HuH-7.5 (cell line): ENCODE data around the gene SNX33.
"Not testable (repeated sequence)": the region's sequence is repeated elsewhere in the genome, so short reads cannot be mapped to it uniquely, and the experiment has no call there.

Experiments used
- DNase-seq: peaks from one replicate; pipeline ENCODE4 v3.0.0; 2011; ENCODE audit warnings: low spot score

The SNX33 gene

DNA sequence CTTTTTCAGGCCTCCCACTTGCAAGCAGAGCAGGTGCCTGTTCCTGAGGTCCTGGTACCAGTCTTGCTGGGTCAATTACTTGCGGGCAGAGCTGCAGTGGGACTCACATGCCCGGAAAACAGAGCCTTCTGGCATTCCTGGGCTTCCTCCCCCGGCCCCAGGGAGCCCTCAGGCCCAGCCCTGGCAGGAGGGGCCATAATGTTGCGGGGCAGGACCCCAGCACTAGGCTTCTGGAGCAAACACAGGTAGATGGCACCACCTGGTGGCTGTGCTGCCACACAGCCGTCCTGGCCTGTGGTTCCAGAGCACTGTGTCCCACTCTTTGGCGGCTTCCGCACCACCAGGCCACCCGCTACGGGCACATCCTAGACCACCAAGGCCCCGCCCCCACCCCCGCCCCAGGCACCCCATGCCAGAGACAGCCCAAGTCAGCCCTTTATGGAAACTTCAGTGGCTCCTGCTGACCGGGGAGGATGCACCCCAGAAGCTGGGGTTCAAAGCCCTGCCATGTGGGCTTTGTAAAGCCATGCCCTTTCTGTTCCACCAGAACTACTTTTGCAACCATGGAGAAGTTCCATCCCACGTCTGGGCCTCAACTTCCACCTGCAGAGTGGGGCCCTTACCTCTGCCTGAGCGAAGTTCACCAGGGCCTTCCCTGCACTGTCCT lies 36.1 kb downstream of the SNX33 start:
- DNase-seq, result peak; percentile 98

DNA sequence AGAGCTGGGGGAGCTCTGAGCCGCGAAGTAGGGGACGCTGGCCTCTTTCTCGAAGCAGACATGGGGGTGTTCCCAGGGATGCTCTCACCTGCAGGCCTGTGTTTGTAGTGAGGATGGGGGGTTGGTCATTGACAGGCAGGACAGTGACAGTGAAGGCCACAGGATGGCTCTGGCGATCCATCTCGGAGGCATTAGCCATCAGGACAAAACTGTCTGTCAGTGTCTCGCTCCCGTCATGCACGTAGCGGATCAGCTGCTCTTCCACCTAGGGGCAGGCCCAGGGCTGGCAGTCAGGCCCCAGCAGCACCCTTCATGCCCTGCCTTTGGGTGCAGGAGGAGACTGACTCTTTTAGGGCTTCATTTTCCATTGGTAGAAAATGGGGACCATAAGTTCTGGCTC lies 36.9 kb downstream of the SNX33 start:
- no peak for DNase-seq

DNA sequence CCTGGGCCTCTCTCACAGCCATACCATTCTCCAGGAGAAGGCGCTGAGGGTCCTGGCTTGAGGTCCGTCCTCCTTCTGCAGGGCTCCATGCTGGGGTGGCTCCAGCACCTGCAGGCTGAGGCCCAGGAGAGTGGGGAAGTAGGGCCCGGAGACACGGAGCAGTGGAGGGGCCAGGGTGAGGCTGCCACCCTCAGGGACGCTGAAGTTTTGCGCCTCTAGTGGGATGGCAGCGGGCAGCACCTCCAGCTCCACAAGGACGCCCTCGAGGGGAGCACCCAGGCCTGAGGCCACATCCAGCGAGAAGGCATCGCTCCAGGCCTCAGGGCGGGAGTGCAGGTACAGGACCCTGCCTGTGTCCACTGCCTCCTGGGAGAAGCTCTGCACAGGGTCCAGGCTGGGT lies 37.5 kb downstream of the SNX33 start:
- DNase-seq, result no peak

DNA sequence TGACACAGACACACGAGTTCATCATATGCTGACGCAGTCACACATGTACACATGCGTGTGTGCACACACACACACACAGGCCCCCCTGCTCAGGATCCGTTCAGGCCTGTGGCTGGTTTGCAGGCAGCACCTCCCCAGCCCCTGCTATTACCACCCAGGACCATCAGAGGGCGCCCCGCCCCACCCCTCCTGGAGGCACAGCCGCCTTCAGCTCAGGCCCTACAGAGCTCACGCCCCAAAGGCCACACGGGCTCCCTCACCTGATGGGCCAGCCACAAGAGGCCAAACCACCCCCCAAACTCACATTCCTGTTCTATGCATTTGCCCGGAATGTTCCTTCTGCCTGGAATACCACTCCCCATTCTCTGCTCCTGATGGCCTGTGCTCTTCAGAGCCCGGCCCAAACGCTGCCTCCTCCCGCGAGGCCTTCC lies 38.5 kb downstream of the SNX33 start:
- peak; percentile 91 for DNase-seq

DNA sequence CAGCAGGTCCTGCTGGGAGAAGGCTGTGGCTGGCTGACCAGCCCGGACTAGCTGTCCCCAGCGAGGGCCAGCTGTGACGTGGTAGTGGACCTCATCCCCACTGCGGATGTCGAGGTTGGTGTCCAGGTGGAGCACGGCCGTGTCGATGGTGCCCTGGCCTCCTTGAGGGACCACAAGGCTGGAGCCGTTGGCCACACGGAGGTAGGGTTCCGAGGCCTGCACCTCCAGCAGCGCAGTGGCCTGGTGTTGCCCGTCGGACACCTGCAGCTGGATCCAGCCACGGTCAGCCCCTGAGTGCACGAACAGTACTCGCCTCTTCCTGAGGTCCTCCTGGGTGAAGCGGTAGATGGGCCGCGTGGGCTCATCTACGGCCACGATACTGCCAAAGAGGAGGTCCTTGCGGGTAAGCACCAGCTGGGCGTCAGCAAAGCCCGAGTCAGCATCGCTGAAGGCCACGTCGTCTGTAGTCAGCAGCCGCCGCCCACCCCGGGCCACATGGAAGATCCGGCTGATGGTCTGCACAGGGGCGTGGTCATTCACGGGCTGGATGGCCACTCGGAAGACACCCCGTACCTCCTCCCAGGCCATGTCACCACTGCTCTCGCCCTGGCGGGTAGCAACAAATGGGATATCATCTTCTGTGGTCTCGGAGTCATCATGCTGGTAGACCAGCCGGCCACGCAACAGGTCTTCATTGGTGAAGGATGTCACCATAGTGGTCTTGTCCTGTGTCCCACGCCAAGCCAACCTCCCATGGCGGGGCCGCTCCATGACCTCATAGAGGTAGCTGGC lies 40.0 kb downstream of the SNX33 start:
- no peak for DNase-seq

DNA sequence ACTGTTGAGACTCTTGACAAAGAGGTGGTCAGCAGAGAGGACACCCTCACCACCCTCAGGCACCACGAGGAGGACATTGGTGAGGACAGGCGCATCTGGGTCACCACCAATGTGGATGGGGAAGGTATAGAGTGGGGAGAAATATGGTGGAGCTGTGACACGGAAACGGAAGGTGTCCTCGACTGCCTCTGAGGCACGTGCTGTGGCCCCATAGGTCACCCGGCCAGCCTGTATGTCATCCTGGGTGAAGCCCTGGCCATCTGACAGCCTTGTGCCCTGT lies 40.5 kb downstream of the SNX33 start:
- no peak for DNase-seq

DNA sequence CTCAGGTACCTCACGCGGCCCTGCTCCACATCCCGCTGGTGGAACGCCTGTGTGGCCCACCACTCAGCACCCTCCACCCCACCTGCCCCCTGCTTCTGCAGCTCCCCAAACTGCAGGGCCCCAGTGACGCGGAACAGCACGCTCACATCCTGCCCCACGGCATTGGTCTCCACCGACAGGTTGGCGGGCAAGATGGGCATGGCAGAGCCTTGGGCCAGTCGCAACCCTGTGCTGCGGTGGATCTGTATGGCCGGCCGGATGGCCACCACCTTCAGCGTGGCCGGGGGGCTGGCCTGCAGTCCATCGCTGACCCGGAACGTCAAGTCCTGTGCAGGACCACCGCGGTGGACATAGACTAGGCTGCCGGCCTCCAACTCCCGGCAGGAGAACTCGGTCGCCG lies 41.1 kb downstream of the SNX33 start:
- DNase-seq, result no peak

DNA sequence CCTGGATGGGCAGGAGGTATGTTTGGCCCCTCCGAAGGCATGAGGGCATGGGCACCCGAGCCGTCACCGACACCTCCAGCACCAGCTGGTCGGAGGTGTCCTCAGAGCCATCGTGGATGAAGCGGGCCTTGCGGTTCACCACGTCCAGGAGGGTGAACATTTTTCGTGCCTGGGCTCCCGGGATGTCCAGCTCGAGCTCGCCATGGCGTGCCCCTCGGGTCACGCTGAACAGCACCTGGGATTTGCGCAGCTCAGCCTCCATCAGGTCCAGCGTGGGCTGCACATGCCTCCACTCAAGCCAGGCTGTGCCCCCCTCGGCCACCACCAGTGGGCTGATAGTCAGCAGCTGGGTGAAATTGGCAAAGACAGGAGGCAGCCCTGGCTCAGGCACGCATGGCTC lies 41.7 kb downstream of the SNX33 start:
- not testable (repeated sequence) for DNase-seq

DNA sequence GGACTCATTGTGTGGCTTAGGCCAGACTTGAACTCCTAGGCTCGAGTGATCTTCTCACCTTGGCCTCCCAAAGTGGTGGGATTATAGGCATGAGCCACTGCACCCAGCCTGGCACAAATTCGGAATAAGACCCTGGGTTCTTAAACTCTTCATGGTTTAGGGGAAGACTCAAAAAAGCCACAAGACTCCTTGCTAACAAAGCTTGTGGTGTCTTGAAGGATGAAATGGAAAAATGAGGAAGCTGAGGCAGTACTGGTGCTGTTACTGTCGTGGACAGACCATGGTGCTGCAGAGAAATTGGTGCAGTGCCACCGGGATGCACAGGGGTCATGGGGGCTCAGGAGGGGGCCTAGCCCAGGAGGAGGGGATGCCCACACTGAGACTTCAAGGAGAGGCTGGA lies 44.6 kb downstream of the SNX33 start:
- DNase-seq, result not testable (repeated sequence)

DNA sequence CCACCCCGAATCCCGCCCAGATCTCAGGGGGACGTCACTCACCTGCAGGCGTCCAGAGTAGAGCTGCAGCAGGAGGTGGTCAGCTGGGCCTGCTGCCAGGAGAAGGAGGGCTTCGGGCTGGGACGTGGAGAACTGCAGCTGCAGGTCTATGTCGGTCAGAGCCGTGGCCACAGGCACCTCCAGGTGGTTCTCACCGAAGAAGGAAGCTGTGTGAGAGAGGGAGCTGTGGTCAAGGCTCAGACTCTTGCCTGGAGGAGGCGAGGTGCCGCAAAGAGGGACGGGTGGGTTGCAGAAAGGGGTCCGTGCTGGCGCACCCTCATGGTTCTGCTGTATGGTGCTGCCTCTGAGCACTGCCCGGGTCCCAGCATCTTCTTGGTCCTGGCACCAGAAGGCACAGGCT lies 45.3 kb downstream of the SNX33 start:
- not testable (repeated sequence) for DNase-seq

DNA sequence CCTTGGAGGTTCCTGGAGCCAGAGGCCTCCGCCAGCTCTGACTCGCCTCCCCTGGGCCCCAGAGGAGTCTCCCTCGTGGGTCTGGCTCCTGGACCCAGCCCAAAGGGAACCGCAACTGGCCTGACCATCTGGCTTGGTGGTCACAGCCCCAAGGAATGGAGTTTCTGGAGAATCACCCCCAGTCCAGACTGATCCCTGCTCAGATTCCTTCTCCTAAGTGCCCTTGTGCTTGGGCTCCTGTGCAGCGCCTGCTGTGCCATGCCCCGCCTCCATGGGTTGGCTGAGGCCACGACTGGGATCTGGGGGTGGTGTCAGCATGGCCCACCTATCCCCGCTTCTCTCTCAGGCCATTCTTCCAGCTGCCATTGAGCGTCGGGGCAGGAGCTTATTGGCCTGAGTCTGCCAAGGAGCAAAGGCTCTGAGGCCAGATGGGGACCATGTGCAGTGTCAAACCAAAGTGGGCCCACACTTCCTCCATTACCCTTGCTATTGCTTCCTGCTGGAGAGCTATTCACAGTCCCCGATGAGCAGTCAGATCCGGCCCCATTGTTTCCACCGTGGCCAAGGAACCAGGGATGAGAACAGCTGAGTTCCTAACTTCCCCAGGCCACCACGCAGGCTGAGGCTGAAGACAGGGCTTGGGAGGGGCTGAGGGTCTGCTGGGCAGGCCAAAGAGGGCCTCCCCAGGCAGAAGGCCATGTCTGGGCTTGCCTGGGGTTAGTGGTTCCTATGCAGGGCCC lies 46.0 kb downstream of the SNX33 start:
- DNase-seq, result no peak

DNA sequence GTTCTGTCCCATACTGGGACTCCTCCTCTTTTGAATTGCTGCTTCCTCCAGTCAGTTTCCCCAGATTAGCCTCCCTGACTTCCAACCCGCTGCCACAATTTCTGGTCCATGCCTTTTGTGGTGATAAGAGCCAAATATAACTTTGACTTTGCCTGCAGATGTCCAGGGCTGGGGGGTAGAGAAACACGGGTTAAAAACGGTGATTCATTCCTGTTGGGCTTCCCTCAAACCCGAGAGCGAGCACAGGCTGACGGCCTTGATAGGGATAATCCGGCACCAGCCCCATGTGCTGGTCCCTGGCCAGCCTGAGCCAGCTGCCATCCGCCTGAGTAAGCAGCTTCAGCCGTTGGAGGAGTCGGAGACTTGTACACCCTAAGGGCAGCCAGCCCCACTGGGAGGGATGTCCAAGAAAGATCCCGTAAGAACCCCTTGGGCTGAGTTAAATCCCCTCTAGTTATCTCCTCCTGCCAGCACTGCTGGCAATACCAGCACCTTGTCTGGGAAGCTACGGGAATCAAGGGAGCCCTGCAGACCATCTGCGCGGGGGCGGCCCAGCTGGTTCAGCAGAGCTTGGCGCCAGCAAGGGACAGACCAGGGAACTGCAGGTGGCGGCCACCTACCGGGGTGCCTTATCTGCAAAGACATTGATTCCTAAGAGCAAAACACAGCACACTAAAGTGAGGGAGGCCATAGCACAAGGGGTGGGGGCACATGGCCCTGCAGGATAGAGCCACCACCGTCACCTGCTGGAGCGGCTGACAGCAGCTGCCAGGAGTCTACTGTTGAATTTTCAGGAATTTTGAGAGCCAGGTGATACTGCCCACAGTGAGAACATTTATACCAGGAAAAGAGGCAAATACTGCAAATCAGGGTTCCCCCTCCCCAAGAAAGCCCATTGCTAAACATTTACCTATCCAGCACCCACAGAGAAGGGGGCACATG lies 46.8 kb downstream of the SNX33 start:
- peak; percentile 79 for DNase-seq

DNA sequence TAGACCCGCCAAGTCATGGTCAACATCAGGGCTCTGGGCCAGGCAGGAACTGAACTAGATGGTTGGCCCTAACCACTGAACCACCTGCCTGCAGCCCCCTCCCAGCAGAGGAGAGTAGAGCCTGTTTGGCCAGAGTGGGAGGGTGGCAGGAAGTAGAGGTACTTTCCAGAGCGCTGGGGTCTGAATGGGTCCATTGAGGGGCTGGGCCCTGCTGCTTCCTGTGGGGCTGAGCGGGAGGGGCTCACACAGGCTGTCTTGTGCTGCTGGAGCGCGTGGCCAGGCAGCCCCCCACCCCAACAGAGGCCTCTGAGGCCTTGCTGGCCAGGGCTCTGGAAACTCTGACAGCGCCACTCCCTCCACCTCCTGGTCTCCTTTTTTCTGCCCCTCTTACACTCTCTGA lies 47.5 kb downstream of the SNX33 start:
- DNase-seq, result no peak

DNA sequence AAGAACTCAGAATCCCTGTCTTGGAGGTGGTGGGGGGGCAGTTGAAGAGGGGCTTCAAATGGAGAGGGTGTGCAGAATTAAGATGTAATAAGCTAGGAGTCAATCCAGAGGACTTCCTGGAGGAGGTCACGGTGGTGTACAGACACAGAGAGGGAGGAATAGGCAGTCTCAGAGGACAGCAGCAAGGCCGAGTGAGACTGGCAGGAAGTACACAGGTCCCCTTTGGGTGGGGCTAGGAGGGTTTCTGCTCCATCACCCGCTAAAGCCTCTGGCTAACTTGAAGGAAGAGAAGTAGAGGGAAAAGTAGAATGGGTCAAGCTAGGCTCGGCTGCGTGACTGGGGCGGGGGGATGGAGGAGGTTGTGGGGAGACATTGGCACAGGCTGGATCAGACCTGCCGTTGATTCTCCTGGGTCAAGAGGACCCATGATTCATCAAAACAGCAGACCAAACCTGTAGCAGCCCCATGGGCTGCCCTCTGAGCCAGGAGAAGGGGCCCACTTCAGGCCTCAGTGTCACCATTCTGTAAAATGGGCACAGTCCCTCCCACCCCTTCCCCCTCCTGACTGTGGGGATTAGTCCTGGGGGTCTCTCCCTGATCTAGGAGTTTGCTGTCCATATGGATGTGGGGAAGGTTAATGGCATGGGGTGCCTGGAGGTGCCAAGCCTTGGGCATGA lies 48.1 kb downstream of the SNX33 start:
- DNase-seq, result no peak

DNA sequence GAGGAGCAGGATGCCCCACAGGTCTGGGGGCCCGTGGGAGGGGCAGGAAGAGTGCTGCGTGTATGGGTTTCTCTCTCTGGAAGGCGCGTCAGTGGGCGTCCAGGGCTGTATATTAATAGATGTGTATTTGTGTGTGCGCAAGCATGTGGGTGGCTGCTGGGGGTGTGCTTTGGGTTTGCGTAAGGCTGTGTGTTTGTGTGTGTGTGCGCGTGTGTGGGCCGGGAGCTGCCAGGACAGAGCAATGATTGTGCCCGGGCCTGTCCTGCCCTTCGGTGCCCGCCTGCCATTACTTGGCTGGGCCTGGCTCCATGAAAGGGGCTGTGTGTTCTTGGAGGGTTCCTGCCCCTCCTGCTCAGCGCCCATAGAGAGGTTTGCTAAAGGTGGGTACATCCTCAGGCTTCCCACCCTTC lies 48.6 kb downstream of the SNX33 start:
- no peak for DNase-seq

DNA sequence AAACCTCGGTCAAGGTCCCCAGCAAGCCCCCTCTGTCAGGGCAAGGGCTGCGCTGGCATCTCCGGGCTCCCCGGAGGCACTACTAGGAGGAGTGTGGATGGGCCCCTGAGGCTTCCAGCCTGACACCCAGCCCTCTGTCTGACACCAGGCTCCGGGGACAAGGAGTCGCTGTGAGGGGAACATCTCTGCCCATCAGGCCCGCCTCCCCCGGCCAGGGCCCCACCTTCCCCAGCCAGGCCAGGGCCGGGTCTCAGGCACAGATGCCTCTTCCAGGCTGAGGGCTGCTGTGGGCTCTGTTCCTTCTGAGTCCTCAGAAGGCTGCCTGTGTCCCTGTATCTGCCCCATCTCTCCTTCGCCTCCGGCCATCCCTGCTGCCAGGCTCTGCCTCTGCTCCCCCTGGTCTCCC lies 49.1 kb downstream of the SNX33 start:
- no peak for DNase-seq

DNA sequence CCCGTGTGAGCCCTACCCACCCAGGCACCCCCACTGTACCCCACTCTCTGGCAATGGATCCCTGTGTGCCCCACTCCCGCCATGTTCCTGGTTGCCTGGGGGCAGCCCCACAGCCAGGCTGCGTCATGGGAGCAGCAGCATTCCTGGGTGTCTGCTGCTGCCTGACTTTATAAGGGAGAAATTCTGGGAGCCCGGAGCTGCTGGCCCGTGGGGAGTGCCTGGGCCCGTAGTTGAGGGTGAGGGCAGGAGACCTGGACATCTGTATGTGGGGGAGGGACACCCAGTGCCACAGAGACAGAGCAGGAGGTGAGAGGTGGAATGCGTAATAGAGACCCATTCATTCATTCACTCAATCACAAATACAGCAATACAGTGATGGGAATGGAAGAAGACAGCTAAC lies 49.8 kb downstream of the SNX33 start:
- no peak for DNase-seq

DNA sequence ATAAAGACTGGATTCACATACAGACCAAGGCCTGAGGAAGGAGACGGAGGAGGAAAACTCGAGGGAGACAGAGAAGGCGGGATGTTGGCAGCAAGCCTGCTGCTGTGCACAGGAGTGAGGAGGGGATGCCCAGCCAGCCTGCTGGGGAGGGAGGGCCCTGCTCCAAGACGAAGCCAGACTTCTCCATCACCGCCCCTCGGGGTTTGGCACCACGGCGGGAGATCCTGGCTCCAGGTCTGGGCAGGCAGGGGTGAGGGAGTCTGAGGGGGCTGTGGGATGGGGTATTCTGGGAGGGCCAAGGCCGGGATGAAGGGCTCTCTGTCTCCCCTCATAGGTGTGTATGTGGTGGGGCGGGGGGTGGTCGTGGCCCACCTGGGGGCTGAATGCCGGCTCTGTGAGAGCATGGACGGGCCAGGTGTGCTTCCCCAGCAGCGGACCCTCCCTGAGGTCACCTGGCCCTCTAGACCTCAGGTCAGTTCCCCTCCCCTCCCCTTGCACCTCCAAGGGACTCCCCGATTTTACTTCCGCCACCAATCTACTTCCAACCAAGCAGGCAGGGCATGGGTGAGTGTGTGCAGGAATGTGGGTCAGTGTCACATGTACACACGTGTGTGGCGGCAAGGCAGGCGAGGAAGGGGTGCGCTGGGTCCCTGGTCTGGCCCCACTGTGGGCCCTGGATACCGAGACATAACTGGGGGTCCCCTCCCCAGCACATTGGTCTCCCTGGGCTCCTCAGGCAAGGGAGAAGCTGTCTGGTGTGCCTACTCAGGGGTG lies 50.4 kb downstream of the SNX33 start:
- DNase-seq, result not testable (repeated sequence)

DNA sequence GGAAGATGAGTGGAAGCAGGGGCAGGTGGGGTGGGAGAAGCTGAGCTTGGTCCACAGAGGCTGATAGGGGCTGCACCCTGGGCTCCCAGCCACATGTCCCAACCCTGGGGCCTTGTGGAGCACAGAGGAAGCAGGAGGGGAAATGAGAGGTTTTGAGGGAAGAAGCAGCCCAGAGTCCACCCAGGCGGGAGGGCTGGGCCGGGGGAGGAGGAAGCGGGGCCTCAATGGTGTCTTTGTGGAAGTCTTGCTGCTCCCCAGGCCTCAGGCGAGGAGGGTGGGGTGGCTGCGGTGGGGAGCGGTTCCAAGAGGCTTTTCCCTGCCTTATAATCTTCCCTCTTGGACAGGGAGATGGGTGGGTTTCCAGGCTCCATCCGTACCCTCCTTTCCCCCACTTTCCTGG lies 51.8 kb downstream of the SNX33 start:
- not testable (repeated sequence) for DNase-seq

DNA sequence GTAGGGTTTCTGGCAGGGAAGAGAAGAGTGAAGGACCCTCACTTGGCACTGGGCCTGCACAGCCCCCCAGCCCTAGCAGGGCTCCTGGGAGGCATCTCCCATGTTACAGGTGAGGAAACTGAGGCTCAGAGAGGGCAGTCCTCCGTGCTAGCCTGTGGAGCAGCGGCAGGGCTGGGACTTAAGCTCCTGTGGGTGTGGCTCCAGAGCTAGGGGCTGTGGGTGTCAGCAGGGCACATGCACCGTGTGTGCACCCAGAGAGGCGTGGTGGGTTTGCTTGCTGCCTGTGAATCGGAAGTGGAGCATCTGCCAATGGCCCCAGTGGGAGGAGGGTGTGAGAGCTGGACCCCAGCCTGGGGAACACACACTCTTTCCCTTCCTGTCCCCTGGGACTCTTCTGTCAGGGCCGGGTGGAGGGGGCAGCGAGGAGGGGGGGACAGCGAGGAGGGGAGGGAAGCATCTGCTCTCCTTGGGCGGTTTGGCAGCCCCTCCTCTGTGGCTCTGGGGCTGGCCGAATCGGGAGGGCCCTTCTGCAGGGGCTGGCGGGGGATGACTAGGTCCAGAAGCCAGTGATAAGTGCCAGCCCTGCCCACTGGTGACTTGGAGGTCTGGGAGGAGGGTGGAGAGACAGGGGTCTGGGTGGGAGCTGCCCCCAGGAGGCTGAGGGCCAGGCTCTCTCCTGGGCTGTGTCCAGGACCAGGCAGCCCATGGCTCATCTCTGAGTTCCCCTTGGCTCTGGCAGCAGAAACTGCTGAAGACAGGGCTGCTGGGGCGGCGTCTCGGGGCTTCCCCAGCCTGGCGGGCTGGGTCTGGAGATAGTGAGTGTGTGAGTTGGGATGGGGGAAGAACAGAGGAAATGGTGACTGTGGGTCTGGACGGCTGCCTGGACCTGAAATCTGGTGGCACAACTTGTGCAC lies 52.5 kb downstream of the SNX33 start:
- not testable (repeated sequence) for DNase-seq
